ENCODE results near the gene KRTAP5-10. TPM values are rescaled to one million over a fixed set of nuclear protein-coding genes. Genes with fewer than 3 reads are reported as not detected.
"Not testable (repeated sequence)": the region's sequence is repeated elsewhere in the genome, so short reads cannot be mapped to it uniquely, and the experiment has no call there.

KRTAP5-10 gene
- total and polyA plus RNA-seq, 9 of the 15 experiments (the other 6 are each of a cell fraction or from before 2014, with no cell fraction given), result not detected

DNA sequence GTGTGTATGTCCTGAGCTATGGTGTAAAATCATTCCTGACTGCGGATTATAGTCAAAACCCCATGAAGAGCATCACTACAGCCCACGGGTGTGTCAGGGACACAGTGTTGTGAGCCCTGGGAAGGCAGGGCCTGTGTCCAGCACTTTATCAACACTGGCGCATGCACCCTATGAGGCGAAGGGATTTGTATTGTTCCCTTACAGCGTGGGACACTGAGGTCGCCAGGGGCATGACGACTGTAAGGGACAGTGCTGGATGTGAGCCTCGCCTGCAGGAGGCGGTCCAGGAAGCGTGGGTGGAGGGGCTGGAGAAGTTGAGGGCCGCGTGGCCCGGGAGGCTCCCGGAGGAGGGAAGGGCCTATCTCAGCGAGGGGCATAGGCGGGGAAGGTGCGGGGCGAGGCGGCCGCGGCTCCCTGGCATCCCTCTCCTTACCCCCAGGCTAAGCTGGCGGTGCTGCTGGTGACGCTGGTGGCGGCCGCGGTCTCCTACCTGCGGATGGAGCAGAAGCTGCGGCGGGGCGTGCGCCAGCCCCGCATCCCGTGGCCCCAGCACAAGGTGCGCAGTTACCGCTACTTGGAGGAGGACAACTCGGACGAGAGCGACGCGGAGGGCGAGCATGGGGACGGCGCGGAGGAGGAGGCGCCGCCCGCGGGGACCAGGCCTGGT lies 41.6 kb downstream of the KRTAP5-10 start:
- H3K9me1 ChIP-seq (ENCODE audit: control insufficient read depth, insufficient read depth, low read length); H4K20me1 ChIP-seq (replicated peaks; ENCODE audit: control insufficient read depth, insufficient read depth, low read length); H3K4me3 ChIP-seq; H3K4me2 ChIP-seq (ENCODE audit: insufficient read depth, low read length); H3K27ac ChIP-seq (ENCODE audit: extremely low read depth, low read depth, low read length); in situ Hi-C loops (cut with MboI); H3K9ac ChIP-seq (ENCODE audit: insufficient read depth in 1 of 2, low read depth in 2 of 2, low read length in 2 of 2); BruUV-seq (replicated peaks); POLR2A ChIA-PET; intact Hi-C loops (cut with micrococcal nuclease); H2AFZ ChIP-seq (ENCODE audit: low read depth, low read length); ATAC-seq; FAIRE-seq; H3K36me3 ChIP-seq (ENCODE audit: control insufficient read depth, insufficient read depth, low read length); DNase-seq (ENCODE audit: extremely low read depth in 1 of 4, low spot score in 3 of 4); H3K79me2 ChIP-seq (ENCODE audit: control insufficient read depth, insufficient read depth, low read length); H3K27me3 ChIP-seq (ENCODE audit: control insufficient read depth in 2 of 2, insufficient read depth in 2 of 2, low read length in 2 of 2); H3K9me3 ChIP-seq (replicated peaks; ENCODE audit: control insufficient read depth, insufficient read depth, low read depth, low read length); CTCF ChIA-PET (ENCODE audit: low intra/inter-chr PET ratio); H3K4me1 ChIP-seq (replicated peaks in 1 of 2; ENCODE audit: control insufficient read depth in 2 of 2, insufficient read depth in 2 of 2, low read length in 2 of 2): not testable (repeated sequence)
- WGBS (ENCODE audit: insufficient coverage, low coverage, missing lambda C conversion rate), result 54% methylated on average over 25 of the region's 48 CpGs

DNA sequence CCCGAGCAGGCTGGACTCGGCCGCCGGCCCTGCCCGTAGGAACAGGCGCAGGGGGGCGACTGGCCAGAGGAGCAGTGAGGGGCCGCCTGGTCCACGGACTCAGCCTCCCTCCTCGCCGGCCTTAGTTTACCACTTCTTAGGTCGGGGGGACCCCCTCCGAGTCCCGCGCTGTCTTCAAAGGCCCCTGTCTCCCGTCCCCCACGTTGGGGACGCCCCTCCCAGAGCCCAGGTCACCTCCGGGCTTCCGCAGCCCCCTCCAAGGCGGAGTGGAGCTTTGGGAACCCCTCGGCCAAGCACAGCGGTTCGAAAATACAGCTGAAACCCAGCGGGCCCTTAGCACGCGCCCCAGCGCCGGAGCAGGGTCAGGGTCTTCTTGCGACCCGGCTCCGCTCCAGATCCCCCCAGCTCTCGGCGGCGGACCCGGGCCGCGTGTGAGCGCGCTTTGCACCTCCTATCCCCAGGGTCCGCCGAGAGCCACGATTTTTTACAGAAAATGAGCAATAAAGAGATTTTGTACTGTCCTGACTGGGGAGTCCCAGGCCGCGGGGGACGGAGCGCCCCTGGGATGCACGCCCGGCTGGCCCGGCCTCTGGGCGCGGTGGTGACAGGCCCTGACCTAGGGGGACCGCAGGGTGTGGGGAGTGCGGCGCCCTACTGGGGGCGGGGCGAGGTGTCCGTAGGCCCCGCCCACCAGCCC lies 42.3 kb downstream of the KRTAP5-10 start:
- H3K27me3 ChIP-seq (ENCODE audit: control insufficient read depth in 2 of 2, insufficient read depth in 2 of 2, low read length in 2 of 2); H3K79me2 ChIP-seq (ENCODE audit: control insufficient read depth, insufficient read depth, low read length); H3K9me1 ChIP-seq (ENCODE audit: control insufficient read depth, insufficient read depth, low read length); DNase-seq (ENCODE audit: extremely low read depth in 1 of 4, low spot score in 3 of 4); in situ Hi-C loops (cut with MboI); H3K36me3 ChIP-seq (ENCODE audit: control insufficient read depth, insufficient read depth, low read length); H3K9ac ChIP-seq (ENCODE audit: insufficient read depth in 1 of 2, low read depth in 2 of 2, low read length in 2 of 2); H3K4me1 ChIP-seq (replicated peaks in 1 of 2; ENCODE audit: control insufficient read depth in 2 of 2, insufficient read depth in 2 of 2, low read length in 2 of 2); H3K27ac ChIP-seq (ENCODE audit: extremely low read depth, low read depth, low read length); FAIRE-seq; H2AFZ ChIP-seq (ENCODE audit: low read depth, low read length); POLR2A ChIA-PET; H3K4me3 ChIP-seq; ATAC-seq; H4K20me1 ChIP-seq (replicated peaks; ENCODE audit: control insufficient read depth, insufficient read depth, low read length); intact Hi-C loops (cut with micrococcal nuclease); H3K9me3 ChIP-seq (replicated peaks; ENCODE audit: control insufficient read depth, insufficient read depth, low read depth, low read length); BruUV-seq (replicated peaks); CTCF ChIA-PET (ENCODE audit: low intra/inter-chr PET ratio); H3K4me2 ChIP-seq (ENCODE audit: insufficient read depth, low read length): not testable (repeated sequence)
- WGBS (ENCODE audit: insufficient coverage, low coverage, missing lambda C conversion rate), result 67% methylated on average over 19 of the region's 59 CpGs

DNA sequence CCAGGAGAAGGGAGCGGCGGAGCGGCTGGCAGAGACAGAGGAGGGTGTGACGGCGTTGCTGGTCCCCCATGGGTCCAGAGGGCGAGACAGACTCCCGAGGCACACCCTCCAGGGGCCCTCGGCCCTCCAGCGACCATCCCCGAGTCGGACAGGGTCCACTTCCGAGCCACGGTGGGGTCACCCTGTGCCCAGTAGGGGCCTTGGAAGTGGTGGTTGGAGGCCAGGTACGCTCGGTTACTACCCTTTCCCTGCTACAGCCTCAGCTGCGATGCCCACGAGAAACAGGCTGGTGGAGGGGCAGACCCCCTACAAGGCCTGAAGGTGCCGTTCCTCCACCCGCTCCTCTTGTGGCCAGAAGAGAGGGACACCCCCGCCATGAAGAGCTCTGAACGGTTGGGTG lies 42.9 kb downstream of the KRTAP5-10 start:
- H3K4me1 ChIP-seq (replicated peaks in 1 of 2; ENCODE audit: control insufficient read depth in 2 of 2, insufficient read depth in 2 of 2, low read length in 2 of 2); ATAC-seq; intact Hi-C loops (cut with micrococcal nuclease); FAIRE-seq; H3K27me3 ChIP-seq (ENCODE audit: control insufficient read depth in 2 of 2, insufficient read depth in 2 of 2, low read length in 2 of 2); H3K4me3 ChIP-seq; CTCF ChIA-PET (ENCODE audit: low intra/inter-chr PET ratio); H3K27ac ChIP-seq (ENCODE audit: extremely low read depth, low read depth, low read length); H2AFZ ChIP-seq (ENCODE audit: low read depth, low read length); H3K79me2 ChIP-seq (ENCODE audit: control insufficient read depth, insufficient read depth, low read length); H4K20me1 ChIP-seq (replicated peaks; ENCODE audit: control insufficient read depth, insufficient read depth, low read length); in situ Hi-C loops (cut with MboI); H3K9ac ChIP-seq (ENCODE audit: insufficient read depth in 1 of 2, low read depth in 2 of 2, low read length in 2 of 2); BruUV-seq (replicated peaks); DNase-seq (ENCODE audit: extremely low read depth in 1 of 4, low spot score in 3 of 4); H3K9me1 ChIP-seq (ENCODE audit: control insufficient read depth, insufficient read depth, low read length); H3K4me2 ChIP-seq (ENCODE audit: insufficient read depth, low read length); H3K36me3 ChIP-seq (ENCODE audit: control insufficient read depth, insufficient read depth, low read length); H3K9me3 ChIP-seq (replicated peaks; ENCODE audit: control insufficient read depth, insufficient read depth, low read depth, low read length); POLR2A ChIA-PET: not testable (repeated sequence)
- WGBS (ENCODE audit: insufficient coverage, low coverage, missing lambda C conversion rate), result 44% methylated on average over 8 of the region's 21 CpGs
